ENCODE measurements around the gene RELCH. TPM values are rescaled to one million over a fixed set of nuclear protein-coding genes. Genes with fewer than 3 reads are reported as not detected.

RELCH gene
- total and polyA plus RNA-seq, 2 of the 13 experiments (the other 11 are each of a cell fraction or from before 2014, with no cell fraction given) = 5.6 to 31.7 TPM

GRCh38 chr18:62164855-62165487 is 22.1 kb upstream of the RELCH start (continued):
- no peak for TF ChIP-seq ASH2L (IDR thresholded peaks at IDR 0.05; ENCODE audit: insufficient read length, low read depth, low read length)
- TF ChIP-seq CC2D1A (CRISPR knock-in tag; IDR thresholded peaks at IDR 0.05) = no peak
- no peak for TF ChIP-seq ZSCAN30 (CRISPR knock-in tag; IDR thresholded peaks at IDR 0.05)
- TF ChIP-seq NFE2L2 (IDR thresholded peaks at IDR 0.05; ENCODE audit: low read length) = no peak
- no peak for TF ChIP-seq ZNF644 (CRISPR knock-in tag; IDR thresholded peaks at IDR 0.05; ENCODE audit: low read depth)

GRCh38 chr18:62165583-62165982 is 21.5 kb upstream of the RELCH start:
- DNase-seq (ENCODE audit: low spot score) = no peak
- in situ Hi-C loops (cut with HindIII; ENCODE audit: extremely low pct_ligation_motif_present, low pct_unique_long_range_greater_than_20kb) (no loop called here), intact Hi-C loops (cut with micrococcal nuclease; ENCODE audit: unreplicated experiment) (no loop called here)
- POLR2A ChIA-PET = no interaction called here
- H3K27me3 ChIP-seq (ENCODE audit: control insufficient read depth in 1 of 2, insufficient read depth in 2 of 2, low read length in 2 of 2) = no peaks in the 10 kb centered on the region
- H3K27ac ChIP-seq (ENCODE audit: extremely low read length, insufficient read depth, low read length) = no peak overlapping the region
- H3K4me1 ChIP-seq (ENCODE audit: insufficient read depth, low read length) = no peaks in the 10 kb centered on the region
- WGBS (ENCODE audit: low lambda C conversion rate) = 94% methylated on average over 3 of the region's 3 CpGs
- peaks cover 3 to 8% of the 10 kb centered on the region in 2 experiments; a peak in 1 of 5 replicates for H3K36me3 ChIP-seq (replicated peaks in 1 of 2; ENCODE audit: control insufficient read depth in 1 of 2, insufficient read depth in 2 of 2, low read length in 2 of 2)
- CTCF ChIA-PET (ENCODE audit: low intra/inter-chr PET ratio, low total read pairs) = no interaction called here
- H3K9me3 ChIP-seq (ENCODE audit: low read length) = no peaks in the 10 kb centered on the region
- H4K20me1 ChIP-seq (ENCODE audit: insufficient read depth, low read length) = no peaks in the 10 kb centered on the region
- no peak overlapping the region for H2AFZ ChIP-seq (ENCODE audit: low read length)
- FAIRE-seq = no peak
- no peak for ATAC-seq
- no TSS peak for BruUV-seq (replicated peaks)
- H3K4me2 ChIP-seq (ENCODE audit: low read depth, low read length) = no peak overlapping the region
- H3K4me3 ChIP-seq (replicated peaks in 1 of 3; ENCODE audit: insufficient read depth in 1 of 3, low read depth in 2 of 3, low read length in 3 of 3) = no peak overlapping the region
- no peak overlapping the region for H3K9ac ChIP-seq (ENCODE audit: insufficient read depth, low read depth, low read length)
- no peaks in the 10 kb centered on the region for H3K79me2 ChIP-seq (ENCODE audit: insufficient read depth, low read length)
- TF ChIP-seq ZNF576 (CRISPR knock-in tag; IDR thresholded peaks at IDR 0.05) (no peak), PRMT3 (CRISPR knock-in tag; IDR thresholded peaks at IDR 0.05; ENCODE audit: borderline replicate concordance, low read depth) (no peak), NR3C1 (CRISPR knock-in tag; IDR thresholded peaks at IDR 0.05) (no peak), NKX3-1 (CRISPR knock-in tag; IDR thresholded peaks at IDR 0.05) (no peak), ZBTB37 (CRISPR knock-in tag; IDR thresholded peaks at IDR 0.05) (no peak), MXI1 (IDR thresholded peaks at IDR 0.05; ENCODE audit: borderline replicate concordance, low read depth, low read length) (no peak), CERS6 (CRISPR knock-in tag; IDR thresholded peaks at IDR 0.05) (no peak), MYC (CRISPR knock-in tag; IDR thresholded peaks at IDR 0.05; ENCODE audit: borderline replicate concordance) (no peak), ZNF572 (CRISPR knock-in tag; IDR thresholded peaks at IDR 0.05) (no peak), ARID5B (CRISPR knock-in tag; IDR thresholded peaks at IDR 0.05) (no peak), MTF1 (CRISPR knock-in tag; IDR thresholded peaks at IDR 0.05) (no peak)
